Keratinocyte (primary cell): Measurements from ENCODE around the gene C1QTNF12. TPM values are rescaled to one million over a fixed set of nuclear protein-coding genes. Genes with fewer than 3 reads are reported as not detected.

ENCODE experiments used
- DNase-seq: peaks from one replicate; pipeline ENCODE4 v3.0.0-alpha.2; 2011; ENCODE audit warnings: low read depth, missing footprints, low spot score
- FAIRE-seq: peaks from 2 replicates; lab custom pipeline; 2011; peaks lifted over from hg19 to GRCh38; lab: Jason Lieb, UNC
- H2AFZ ChIP-seq: 2 replicates; pipeline ENCODE4 v1.6.0; 2012; ENCODE audit warnings: low read length, control low read depth, inconsistent platforms; ENCODE audit not compliant: control insufficient read depth
- H3K27ac ChIP-seq: 2 replicates; pipeline ENCODE4 v1.5.1; 2011; ENCODE audit warnings: low read length; ENCODE audit not compliant: control insufficient read depth, insufficient read depth
- H3K27me3 ChIP-seq: 3 replicates; pipeline ENCODE4 v1.6.0; 2011; ENCODE audit warnings: low read length; ENCODE audit not compliant: control insufficient read depth, insufficient read depth; ENCODE audit errors: extremely low read depth
- H3K36me3 ChIP-seq, 2 experiments: 2 replicates in 1 of 2; 3 replicates in 1 of 2; pipeline ENCODE4 v1.5.1; 2011; ENCODE audit warnings: low read length in 2 of 2, mild to moderate bottlenecking in 1 of 2; ENCODE audit not compliant: control insufficient read depth in 2 of 2, insufficient read depth in 2 of 2; ENCODE audit errors: extremely low read depth in 1 of 2
- H3K4me1 ChIP-seq: 3 replicates; pipeline ENCODE4 v1.5.1; 2011; ENCODE audit warnings: low read length; ENCODE audit not compliant: control insufficient read depth, insufficient read depth; ENCODE audit errors: extremely low read depth
- H3K4me2 ChIP-seq: 3 replicates; pipeline ENCODE4 v1.6.0; 2011; ENCODE audit warnings: low read depth, low read length; ENCODE audit not compliant: control insufficient read depth, insufficient read depth; ENCODE audit errors: extremely low read depth
- H3K4me3 ChIP-seq, 3 experiments: fragments of 200-600 bp in 1 of 3; sonication (generic) in 1 of 3; 2 replicates in 2 of 3; 3 replicates in 1 of 3; pipeline ENCODE4 v1.5.1; 2011 to 2016; ENCODE audit warnings: low read length in 3 of 3, mild to moderate bottlenecking in 3 of 3, control low read depth in 2 of 3, inconsistent platforms in 1 of 3, low read depth in 1 of 3, mixed read lengths in 1 of 3, mixed run types in 1 of 3, moderate library complexity in 1 of 3; ENCODE audit not compliant: control insufficient read depth in 2 of 3, insufficient read depth in 2 of 3; ENCODE audit errors: extremely low read depth in 1 of 3
- H3K79me2 ChIP-seq: 2 replicates; pipeline ENCODE4 v1.6.0; 2012; ENCODE audit warnings: low read length; ENCODE audit not compliant: control insufficient read depth, insufficient read depth
- H3K9ac ChIP-seq: 3 replicates; pipeline ENCODE4 v1.6.0; 2011; ENCODE audit warnings: low read length; ENCODE audit not compliant: control insufficient read depth, insufficient read depth; ENCODE audit errors: extremely low read depth
- H3K9me1 ChIP-seq: 3 replicates; pipeline ENCODE4 v1.6.0; 2011; ENCODE audit warnings: low read length; ENCODE audit not compliant: control insufficient read depth, insufficient read depth; ENCODE audit errors: extremely low read depth
- H3K9me3 ChIP-seq: 2 replicates; pipeline ENCODE4 v1.5.1; 2012; ENCODE audit warnings: low read depth, low read length; ENCODE audit not compliant: control insufficient read depth
- H4K20me1 ChIP-seq: 3 replicates; pipeline ENCODE4 v1.6.0; 2011; ENCODE audit warnings: low read length; ENCODE audit not compliant: control insufficient read depth, insufficient read depth; ENCODE audit errors: extremely low read depth
- CTCF ChIP-seq, 3 experiments: IDR thresholded peaks in 1 of 3; conservative IDR thresholded peaks in 1 of 3; optimal IDR thresholded peaks in 1 of 3; 2 replicates in 2 of 3; 3 replicates in 1 of 3; pipeline versions ENCODE3 to v1.5.1; 2011; ENCODE audit warnings: low read length in 3 of 3, mild to moderate bottlenecking in 3 of 3, moderate library complexity in 2 of 3, control low read depth in 1 of 3, inconsistent platforms in 1 of 3; ENCODE audit not compliant: insufficient read depth in 2 of 3; ENCODE audit errors: extremely low read depth in 1 of 3
- EZH2 ChIP-seq: IDR thresholded peaks from one replicate; pipeline ENCODE4 v1.6.1; 2012; ENCODE audit warnings: inconsistent platforms, mild to moderate bottlenecking, low read length, moderate library complexity
- dilution Hi-C: fragments of 300-500 bp; cut with MboI; formaldehyde crosslinking; loops from one replicate; pipeline ENCODE4 v1.7.0; 2020; ENCODE audit warnings: low sequenced_read_pairs; ENCODE audit not compliant: extremely low pct_ligation_motif_present
- polyA plus RNA-seq, 5 experiments: library from polyadenylated mRNA; depleted of rRNA in 3 of 5; stranded (reverse) in 3 of 5; stranded (forward) in 1 of 5; unstranded in 1 of 5; fragments of >200 nt; gene quantifications; 1 replicate in 1 of 5; 2 replicates in 3 of 5; 3 replicates in 1 of 5; pipeline versions ENCODE4 v1.2.1 to v1.2.3, GENCODE V29; 2011 to 2012; ENCODE audit warnings: missing spikeins in 2 of 5, low read depth in 1 of 5, low replicate concordance in 1 of 5

Gene C1QTNF12
- polyA plus RNA-seq, 1 donor (not counting 4 experiments of a cell fraction or from before 2014, with no cell fraction given) = 0.18 TPM

GRCh38 chr1:1233567-1233892 lies 13.0 kb downstream of the C1QTNF12 start:
- Histone ChIP-seq H3K4me1 (peaks cover 17% of the 10 kb centered on the region), H3K27ac (no peak overlapping the region), H3K36me3 (peaks cover 4 to 18% of the 10 kb centered on the region in 2 experiments), H3K4me3 (no peak overlapping the region), H3K9ac (no peak overlapping the region), H2AFZ (no peak overlapping the region), H3K27me3 (no peaks in the 10 kb centered on the region), H3K79me2 (peaks cover 47% of the 10 kb centered on the region), H3K4me2 (no peak overlapping the region), H3K9me3 (peaks cover 4% of the 10 kb centered on the region), H4K20me1 (no peaks in the 10 kb centered on the region), H3K9me1 (no peaks in the 10 kb centered on the region)
- TF ChIP-seq CTCF (optimal IDR thresholded peaks at IDR 0.05 in 1 of 3, IDR thresholded peaks at IDR 0.05 in 1 of 3, conservative IDR thresholded peaks at IDR 0.05 in 1 of 3; ENCODE audit: extremely low read depth in 1 of 3, insufficient read depth in 2 of 3, low read length in 3 of 3) (no peak), EZH2 (no peak)
- peak; percentile 26 for FAIRE-seq
- dilution Hi-C loops = no loop called here
- no peak for DNase-seq

- Histone ChIP-seq H3K9me1 (no peaks in the 10 kb centered on the region), H3K9ac (no peak overlapping the region), H3K27me3 (no peaks in the 10 kb centered on the region), H3K4me1 (peaks cover 11% of the 10 kb centered on the region), H3K9me3 (peaks cover 4% of the 10 kb centered on the region), H4K20me1 (no peaks in the 10 kb centered on the region), H3K4me3 (no peak overlapping the region), H2AFZ (no peak overlapping the region), H3K36me3 (peaks cover 7 to 22% of the 10 kb centered on the region in 2 experiments), H3K27ac (peak overlapping the region; percentile 14), H3K4me2 (peak overlapping the region; percentile 45), H3K79me2 (peaks cover 52% of the 10 kb centered on the region)
- DNase-seq (no peak), FAIRE-seq (no peak)
- dilution Hi-C loops = no loop called here
- TF ChIP-seq CTCF (optimal IDR thresholded peaks at IDR 0.05 in 1 of 3, IDR thresholded peaks at IDR 0.05 in 1 of 3, conservative IDR thresholded peaks at IDR 0.05 in 1 of 3; ENCODE audit: extremely low read depth in 1 of 3, insufficient read depth in 2 of 3, low read length in 3 of 3) = no peak
- TF ChIP-seq EZH2 = no peak
Measured at GRCh38 chr1:1232796-1233566, 13.5 kb downstream of the C1QTNF12 start.
